HepG2 (cell line): ENCODE results near the gene OR2L3. TPM values are rescaled to one million over a fixed set of nuclear protein-coding genes. Genes with fewer than 3 reads are reported as not detected.
"Not testable (repeated sequence)": the region's sequence is repeated elsewhere in the genome, so short reads cannot be mapped to it uniquely, and the experiment has no call there.

Experiments used
- ATAC-seq: fragments of 200-7000 bp; cut with Tn5 transposase; 3 replicates; pipeline ENCODE4 v1.9.1; 2020; ENCODE audit warnings: mild to moderate bottlenecking, moderate library complexity
- BruUV-seq: library from RNA; stranded (reverse); fragments of 400-500 nt; replicated peaks from 2 replicates; lab custom pipeline; 2021; lab: Mats Ljungman, UMichigan
- CTCF ChIA-PET: fragments of 300-600 bp; formaldehyde crosslinking; extraction: SDS; loops from one replicate; lab custom pipeline; 2021; ENCODE audit warnings: low total read pairs, inconsistent platforms, low intra/inter-chr PET ratio; lab: Yijun Ruan, JAX
- POLR2A ChIA-PET: fragments of 350-600 bp; sonication (Branson Sonifier 250); formaldehyde crosslinking; loops from one replicate; lab custom pipeline; 2020; ENCODE audit warnings: antibody characterized with exemption, inconsistent platforms; lab: Yijun Ruan, JAX
- DNase-seq: peaks from one replicate; pipeline ENCODE4 v3.0.0-alpha.2; 2015; ENCODE audit warnings: low spot score
- FAIRE-seq: peaks from 3 replicates; lab custom pipeline; 2011; peaks lifted over from hg19 to GRCh38; lab: Jason Lieb, UNC
- H2AFZ ChIP-seq: one replicate; pipeline ENCODE4 v1.6.1; 2011; ENCODE audit warnings: low read length, inconsistent platforms
- H3K27ac ChIP-seq: fragments of 300-600 bp; 3 replicates; pipeline ENCODE4 v1.8.0; 2011; ENCODE audit warnings: mixed run types, mild to moderate bottlenecking, mixed read lengths, low read length, inconsistent platforms; ENCODE audit not compliant: insufficient read depth; ENCODE audit errors: extremely low read length
- H3K27me3 ChIP-seq, 2 experiments: fragments of 200-600 bp in 1 of 2; 2 replicates in 1 of 2; 3 replicates in 1 of 2; pipeline versions ENCODE4 v1.6.0 to v1.8.0; 2011; ENCODE audit warnings: low read length in 2 of 2, mild to moderate bottlenecking in 2 of 2, moderate library complexity in 2 of 2, inconsistent platforms in 1 of 2; ENCODE audit not compliant: insufficient read depth in 2 of 2, control insufficient read depth in 1 of 2
- H3K36me3 ChIP-seq, 2 experiments: fragments of 200-600 bp in 1 of 2; replicated peaks in 1 of 2; 2 replicates in 1 of 2; 3 replicates in 1 of 2; pipeline versions ENCODE4 v1.5.1 to v1.8.0; 2011; ENCODE audit warnings: low read length in 2 of 2, inconsistent platforms in 1 of 2; ENCODE audit not compliant: insufficient read depth in 2 of 2, control insufficient read depth in 1 of 2
- H3K4me1 ChIP-seq: 2 replicates; pipeline ENCODE4 v1.5.1; 2012; ENCODE audit warnings: low read length, inconsistent platforms; ENCODE audit not compliant: insufficient read depth
- H3K4me2 ChIP-seq: 2 replicates; pipeline ENCODE4 v1.6.0; 2011; ENCODE audit warnings: low read depth, low read length, inconsistent platforms
- H3K4me3 ChIP-seq, 3 experiments: fragments of 200-600 bp in 1 of 3; sonication (generic), shearing (Covaris generic) in 1 of 3; replicated peaks in 1 of 3; 2 replicates each; pipeline ENCODE4 v1.5.1; 2011 to 2016; ENCODE audit warnings: low read length in 3 of 3, inconsistent platforms in 2 of 3, low read depth in 2 of 3, mild to moderate bottlenecking in 2 of 3, control low read depth in 1 of 3, mixed read lengths in 1 of 3; ENCODE audit not compliant: insufficient read depth in 1 of 3
- H3K79me2 ChIP-seq: one replicate; pipeline ENCODE4 v1.6.1; 2011; ENCODE audit warnings: low read length, inconsistent platforms; ENCODE audit not compliant: insufficient read depth
- H3K9ac ChIP-seq: 2 replicates; pipeline ENCODE4 v1.6.0; 2011; ENCODE audit warnings: mild to moderate bottlenecking, low read depth, low read length, inconsistent platforms; ENCODE audit not compliant: insufficient read depth
- H3K9me3 ChIP-seq: 2 replicates; pipeline ENCODE4 v1.5.1; 2012; ENCODE audit warnings: mild to moderate bottlenecking, low read length
- H4K20me1 ChIP-seq: 2 replicates; pipeline ENCODE4 v1.6.0; 2011; ENCODE audit warnings: inconsistent platforms, mild to moderate bottlenecking, low read length, moderate library complexity; ENCODE audit not compliant: insufficient read depth
- ATM ChIP-seq: fragments of 450-650 bp; IDR thresholded peaks from 2 replicates; pipeline ENCODE4 v1.7.1; 2017; ENCODE audit warnings: mild to moderate bottlenecking, borderline replicate concordance
- CREB3 ChIP-seq: sonication (generic); formaldehyde crosslinking; IDR thresholded peaks from 2 replicates; pipeline ENCODE4 v1.5.0; 2020; ENCODE audit warnings: missing genetic modification reagents
- HCFC1 ChIP-seq: fragments of 150-350 bp; IDR thresholded peaks from 2 replicates; pipeline ENCODE4 v1.6.1; 2014; ENCODE audit warnings: low read depth, low read length
- NFATC3 ChIP-seq: sonication (generic); formaldehyde crosslinking; IDR thresholded peaks from 2 replicates; pipeline ENCODE4 v1.5.1; 2020; ENCODE audit warnings: mild to moderate bottlenecking, missing genetic modification reagents
- SIX4 ChIP-seq: sonication (generic); formaldehyde crosslinking; IDR thresholded peaks from 2 replicates; pipeline ENCODE4 v1.4.0; 2020; ENCODE audit warnings: missing genetic modification reagents
- SPEN ChIP-seq: sonication (generic); formaldehyde crosslinking; IDR thresholded peaks from 2 replicates; pipeline ENCODE4 v1.5.1; 2020; ENCODE audit warnings: low read depth, mild to moderate bottlenecking, missing genetic modification reagents
- SYNCRIP ChIP-seq: fragments of 200-400 bp; formaldehyde crosslinking; IDR thresholded peaks from 2 replicates; pipeline ENCODE4 v1.6.1; 2018; ENCODE audit warnings: mild to moderate bottlenecking, low read depth, low read length; ENCODE audit not compliant: insufficient read depth
- TGIF2 ChIP-seq: IDR thresholded peaks from 2 replicates; pipeline ENCODE4 v1.6.1; 2016; ENCODE audit warnings: control low read depth, missing compliant biosample characterization
- ZFP82 ChIP-seq: sonication (generic); formaldehyde crosslinking; IDR thresholded peaks from 2 replicates; pipeline ENCODE4 v1.5.1; 2020; ENCODE audit warnings: mild to moderate bottlenecking, missing genetic modification reagents, borderline replicate concordance
- ZNF362 ChIP-seq: sonication (generic); formaldehyde crosslinking; IDR thresholded peaks from 2 replicates; pipeline ENCODE4 v1.4.0; 2020; ENCODE audit warnings: missing genetic modification reagents, mild to moderate bottlenecking, borderline replicate concordance
- ZNF615 ChIP-seq: sonication (generic); formaldehyde crosslinking; IDR thresholded peaks from 2 replicates; pipeline ENCODE4 v1.5.0; 2020; ENCODE audit warnings: mild to moderate bottlenecking, missing genetic modification reagents, borderline replicate concordance
- ZNF644 ChIP-seq: IDR thresholded peaks from 2 replicates; pipeline ENCODE4 v1.6.1; 2016; ENCODE audit warnings: low read depth
- WGBS: methylation state at CpG from one replicate; pipeline ENCODE4 v1.1.6; 2017; ENCODE audit warnings: low lambda C conversion rate; 5-methylcytosine and 5-hydroxymethylcytosine counted together
- in situ Hi-C: cut with HindIII; loops from 2 replicates; pipeline ENCODE4 v1.10.0; 2017; ENCODE audit warnings: low pct_unique_long_range_greater_than_20kb; ENCODE audit not compliant: extremely low pct_ligation_motif_present
- intact Hi-C: fragments of 100-400 bp; cut with micrococcal nuclease; formaldehyde crosslinking; loops from one replicate; pipeline ENCODE4 v1.10.0; 2022; ENCODE audit not compliant: unreplicated experiment
- polyA plus RNA-seq, 8 experiments: library from polyadenylated mRNA; depleted of rRNA in 3 of 8; stranded (reverse) in 7 of 8; unstranded in 1 of 8; fragments of >200 nt; fragmentation: Illumina TruSeq in 4 of 8; extraction: Trizol in 4 of 8; gene quantifications; 2 replicates each; pipeline versions ENCODE4 v1.2.1 to v1.2.3, GENCODE V29; 2011 to 2016; ENCODE audit warnings: low read depth in 4 of 8, missing spikeins in 1 of 8, mixed read lengths in 1 of 8; ENCODE audit not compliant: insufficient read depth in 1 of 8
- total RNA-seq, 5 experiments: library from RNA; depleted of rRNA; stranded (reverse); fragments of >200 nt; fragmentation: Illumina TruSeq; extraction: Trizol; gene quantifications; 2 replicates each; pipeline ENCODE4 v1.2.3, GENCODE V29; 2016; ENCODE audit warnings: low read depth in 1 of 5

The OR2L3 gene
- total and polyA plus RNA-seq, 2 of the 13 experiments (the other 11 are each of a cell fraction or from before 2014, with no cell fraction given) = not detected

- H3K36me3 ChIP-seq, H3K9ac ChIP-seq, H3K27me3 ChIP-seq, H2AFZ ChIP-seq, in situ Hi-C loops, intact Hi-C loops, CTCF ChIA-PET, FAIRE-seq, H4K20me1 ChIP-seq, BruUV-seq, H3K27ac ChIP-seq, H3K4me1 ChIP-seq, POLR2A ChIA-PET, H3K4me3 ChIP-seq, H3K79me2 ChIP-seq, DNase-seq, ATAC-seq, H3K4me2 ChIP-seq: not testable (repeated sequence)
- 24% methylated on average over 4 of the region's 17 CpGs for WGBS
- peaks cover 67% of the 10 kb centered on the region for H3K9me3 ChIP-seq
Observed at GRCh38 chr1:248083864-248084263, 37.2 kb downstream of the OR2L3 start.

GRCh38 chr1:248094884-248095283, 48.2 kb downstream of the OR2L3 start, which contains the start of gene OR2L13:
TSS of gene OR2L13 (plus strand) at chr1:248095184. CDS start at chr1:248099376, 4,192 bp downstream.
- no peak for TF ChIP-seq ZNF644 (CRISPR knock-in tag)
- TF ChIP-seq HCFC1 = no peak
- TF ChIP-seq CREB3 (CRISPR knock-in tag) = no peak
- TF ChIP-seq NFATC3 = no peak
- TF ChIP-seq SYNCRIP = no peak
- no peak for TF ChIP-seq TGIF2 (CRISPR knock-in tag)
- TF ChIP-seq ZNF615 = no peak
- TF ChIP-seq ZNF362 (CRISPR knock-in tag) = no peak
- no peak for TF ChIP-seq SPEN (CRISPR knock-in tag)
- TF ChIP-seq ATM = no peak
- TF ChIP-seq SIX4 (CRISPR knock-in tag) = no peak
- no peak for TF ChIP-seq ZFP82 (CRISPR knock-in tag)
- no peak for DNase-seq
- no peak within 1 kb of the TSS for H3K9ac ChIP-seq
- no peak within 1 kb of the TSS for H2AFZ ChIP-seq
- intact Hi-C loops = loop anchor here (5.0 kb wide), 1 partner anchor 933 kb away; no protein-coding TSS in a partner anchor
- CTCF ChIA-PET = no interaction called here
- H3K79me2 ChIP-seq = no peaks in the 10 kb centered on the region
- no peak within 1 kb of the TSS for H3K4me2 ChIP-seq
- ATAC-seq = no peak
- WGBS = 0% methylated on average over 1 of the region's 1 CpG
- in situ Hi-C loops = no loop called here
- no peaks in the 10 kb centered on the region for H4K20me1 ChIP-seq
- POLR2A ChIA-PET = no interaction called here
- no peaks in the 10 kb centered on the region for H3K4me1 ChIP-seq
- no peaks in the 10 kb centered on the region for H3K27me3 ChIP-seq
- peaks cover 96% of the 10 kb centered on the region for H3K9me3 ChIP-seq
- H3K4me3 ChIP-seq = no peak within 1 kb of the TSS
- no peak within 1 kb of the TSS for H3K27ac ChIP-seq
- no peak for FAIRE-seq
- H3K36me3 ChIP-seq = no peaks in the 10 kb centered on the region
- BruUV-seq = no TSS peak
